Measurements from ENCODE around the gene ATP23.

The ATP23 gene

DNA sequence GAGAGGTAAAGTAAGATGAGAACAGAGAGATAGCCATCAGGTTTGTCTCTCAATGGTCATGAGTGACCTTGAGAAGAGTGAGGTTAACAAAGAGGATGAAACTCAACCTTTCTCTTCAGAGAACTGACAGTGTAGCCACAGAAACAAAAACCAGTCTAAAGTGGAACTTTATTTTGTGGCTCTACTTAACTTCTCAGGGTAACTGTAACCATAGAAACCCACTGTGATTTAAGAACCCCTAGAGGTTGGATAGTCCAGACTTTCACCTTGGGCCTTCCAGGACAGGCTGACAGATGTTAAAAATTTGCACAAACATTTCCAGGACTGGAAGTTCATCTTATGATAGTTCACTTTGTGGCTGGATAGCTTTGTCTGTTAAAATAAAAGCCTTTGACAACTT, 48.5 kb downstream of the ATP23 start:
- H3K27me3 Mint-ChIP-seq (ENCODE audit: low read depth): peaks cover 4% of the 10 kb centered on the region
- TF ChIP-seq, protein P1, sequence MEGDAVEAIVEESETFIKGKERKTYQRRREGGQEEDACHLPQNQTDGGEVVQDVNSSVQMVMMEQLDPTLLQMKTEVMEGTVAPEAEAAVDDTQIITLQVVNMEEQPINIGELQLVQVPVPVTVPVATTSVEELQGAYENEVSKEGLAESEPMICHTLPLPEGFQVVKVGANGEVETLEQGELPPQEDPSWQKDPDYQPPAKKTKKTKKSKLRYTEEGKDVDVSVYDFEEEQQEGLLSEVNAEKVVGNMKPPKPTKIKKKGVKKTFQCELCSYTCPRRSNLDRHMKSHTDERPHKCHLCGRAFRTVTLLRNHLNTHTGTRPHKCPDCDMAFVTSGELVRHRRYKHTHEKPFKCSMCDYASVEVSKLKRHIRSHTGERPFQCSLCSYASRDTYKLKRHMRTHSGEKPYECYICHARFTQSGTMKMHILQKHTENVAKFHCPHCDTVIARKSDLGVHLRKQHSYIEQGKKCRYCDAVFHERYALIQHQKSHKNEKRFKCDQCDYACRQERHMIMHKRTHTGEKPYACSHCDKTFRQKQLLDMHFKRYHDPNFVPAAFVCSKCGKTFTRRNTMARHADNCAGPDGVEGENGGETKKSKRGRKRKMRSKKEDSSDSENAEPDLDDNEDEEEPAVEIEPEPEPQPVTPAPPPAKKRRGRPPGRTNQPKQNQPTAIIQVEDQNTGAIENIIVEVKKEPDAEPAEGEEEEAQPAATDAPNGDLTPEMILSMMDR (IDR thresholded peaks at IDR 0.05; ENCODE audit: unreplicated experiment in 3 of 3): no peak

DNA sequence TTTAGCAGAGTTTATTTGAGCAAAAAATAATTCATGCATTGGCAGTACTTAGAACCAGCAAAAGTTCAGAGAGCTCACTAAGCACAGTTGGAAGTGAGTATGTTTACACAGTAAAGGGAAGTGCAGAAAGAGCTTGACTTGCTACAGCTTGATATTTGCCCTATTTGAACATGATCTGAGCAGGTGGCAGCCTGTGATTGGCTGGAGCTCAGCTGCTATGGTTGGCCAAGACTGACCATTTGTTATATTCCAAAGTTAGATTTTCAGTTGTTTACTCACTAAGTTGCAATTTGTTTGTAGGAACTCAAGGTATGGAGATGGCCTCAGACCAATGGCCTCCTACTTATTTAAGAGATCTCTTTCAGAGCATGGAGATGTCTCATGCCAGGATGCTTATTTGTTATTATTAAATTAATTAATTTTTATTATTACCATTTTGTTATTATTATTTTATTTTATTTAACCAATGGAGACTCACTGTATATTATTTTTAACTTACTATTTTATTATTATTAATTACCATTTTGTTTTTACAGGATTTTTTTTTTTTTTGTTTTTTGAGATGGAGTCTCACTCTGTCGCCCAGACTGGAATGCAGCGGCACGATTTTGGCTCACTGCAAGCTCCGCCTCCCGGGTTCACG, 49.0 kb downstream of the ATP23 start:
- H3K4me1 Mint-ChIP-seq: no peaks in the 10 kb centered on the region
- H3K27ac Mint-ChIP-seq: no peak overlapping the region
- H3K27me3 Mint-ChIP-seq (ENCODE audit: low read depth): peaks cover 4% of the 10 kb centered on the region
- H3K4me3 Mint-ChIP-seq: no peak overlapping the region
- peaks cover 7% of the 10 kb centered on the region for H3K9me3 Mint-ChIP-seq
- TF ChIP-seq, protein P1 (IDR thresholded peaks at IDR 0.05; ENCODE audit: unreplicated experiment in 3 of 3): no peak
- H3K36me3 Mint-ChIP-seq (ENCODE audit: low read depth): no peaks in the 10 kb centered on the region

More for the DNA sequence above, 48.5 kb downstream of the ATP23 start:
- Mint-ChIP-seq H3K9me3 (peaks cover 7% of the 10 kb centered on the region), H3K27ac (peak overlapping the region in 1 of 3 experiments; percentile 5), H3K4me1 (no peaks in the 10 kb centered on the region), H3K4me3 (no peak overlapping the region), H3K36me3 (ENCODE audit: low read depth) (no peaks in the 10 kb centered on the region)

- no peaks in the 10 kb centered on the region for H3K4me1 Mint-ChIP-seq
- peaks cover 18% of the 10 kb centered on the region for H3K9me3 Mint-ChIP-seq
- TF ChIP-seq, protein P1 (IDR thresholded peaks at IDR 0.05; ENCODE audit: unreplicated experiment in 3 of 3): no peak
- H3K4me3 Mint-ChIP-seq: no peak overlapping the region
- peaks cover 4% of the 10 kb centered on the region for H3K27me3 Mint-ChIP-seq (ENCODE audit: low read depth)
- H3K27ac Mint-ChIP-seq: no peak overlapping the region
- no peaks in the 10 kb centered on the region for H3K36me3 Mint-ChIP-seq (ENCODE audit: low read depth)
Measured at GRCh38 chr12:57992001-57992400, 50.6 kb downstream of the ATP23 start.

GRCh38 chr12:57993030-57993429, 51.7 kb downstream of the ATP23 start:
- Mint-ChIP-seq H3K36me3 (ENCODE audit: low read depth) (no peaks in the 10 kb centered on the region), H3K9me3 (peaks cover 23% of the 10 kb centered on the region), H3K27me3 (ENCODE audit: low read depth) (peaks cover 4% of the 10 kb centered on the region), H3K4me1 (no peaks in the 10 kb centered on the region), H3K4me3 (no peak overlapping the region), H3K27ac (no peak overlapping the region)
- TF ChIP-seq, protein P1 (IDR thresholded peaks at IDR 0.05; ENCODE audit: unreplicated experiment in 3 of 3): no peak

GRCh38 chr12:57993834-57994233, 52.5 kb downstream of the ATP23 start:
- TF ChIP-seq, protein P1 (IDR thresholded peaks at IDR 0.05; ENCODE audit: unreplicated experiment in 3 of 3): no peak
- H3K9me3 Mint-ChIP-seq: peaks cover 25% of the 10 kb centered on the region
- no peaks in the 10 kb centered on the region for H3K36me3 Mint-ChIP-seq (ENCODE audit: low read depth)
- no peak overlapping the region for H3K4me3 Mint-ChIP-seq
- H3K27ac Mint-ChIP-seq: no peak overlapping the region
- no peaks in the 10 kb centered on the region for H3K4me1 Mint-ChIP-seq
- peaks cover 4% of the 10 kb centered on the region for H3K27me3 Mint-ChIP-seq (ENCODE audit: low read depth)

GRCh38 chr12:57996520-57996919, 55.2 kb downstream of the ATP23 start:
- TF ChIP-seq, protein P1 (IDR thresholded peaks at IDR 0.05; ENCODE audit: unreplicated experiment in 3 of 3): no peak
- no peak overlapping the region for H3K4me3 Mint-ChIP-seq
- H3K9me3 Mint-ChIP-seq: peaks cover 39% of the 10 kb centered on the region
- H3K27ac Mint-ChIP-seq: no peak overlapping the region
- H3K4me1 Mint-ChIP-seq: no peaks in the 10 kb centered on the region
- no peaks in the 10 kb centered on the region for H3K27me3 Mint-ChIP-seq (ENCODE audit: low read depth)
- no peaks in the 10 kb centered on the region for H3K36me3 Mint-ChIP-seq (ENCODE audit: low read depth)
